Right hindlimb (tissue), 1 donor: ENCODE data around the gene RAB29.

Experiments
- DNase-seq: peaks from one replicate; pipeline ENCODE4 v3.0.0-alpha.2; 2018

The RAB29 gene

DNA sequence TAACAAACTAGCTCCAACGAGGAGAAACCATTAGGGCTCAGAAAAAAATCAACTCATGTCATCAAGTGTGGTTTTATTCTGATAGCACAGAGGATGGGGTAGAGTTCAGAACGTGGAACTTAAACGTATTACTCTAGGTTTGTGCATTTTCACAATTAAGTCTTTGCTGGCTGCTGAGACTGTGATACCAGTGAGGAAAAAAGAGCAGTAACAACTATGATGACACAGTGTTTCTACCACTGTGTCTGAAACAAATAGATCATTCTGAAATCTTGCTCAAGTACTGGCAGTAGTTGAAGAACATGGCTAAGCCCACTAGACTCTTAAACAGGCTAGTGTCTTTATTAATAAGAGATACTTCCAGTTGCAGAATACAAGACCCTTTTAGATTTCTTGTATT is 56.3 kb downstream of the RAB29 start:
- DNase-seq = no peak
